IgD-negative memory B cell (primary cell): ENCODE measurements around the gene ZBTB4. TPM values are rescaled to one million over a fixed set of nuclear protein-coding genes. Genes with fewer than 3 reads are reported as not detected.

Experiments used
- H3K27ac Mint-ChIP-seq, 3 donors: one replicate each; pipeline ENCODE4 v1.8.0; 2020 to 2022; ENCODE audit warnings: mild to moderate bottlenecking in 3 of 3, mixed read lengths in 3 of 3, moderate library complexity in 1 of 3
- H3K27me3 Mint-ChIP-seq: one replicate; pipeline ENCODE4 v1.8.0; 2021; ENCODE audit warnings: mixed read lengths
- H3K36me3 Mint-ChIP-seq: one replicate; pipeline ENCODE4 v1.8.0; 2020; ENCODE audit warnings: mild to moderate bottlenecking, mixed read lengths
- H3K4me1 Mint-ChIP-seq, 3 donors: one replicate each; pipeline ENCODE4 v1.8.0; 2020 to 2022; ENCODE audit warnings: mixed read lengths in 3 of 3, mild to moderate bottlenecking in 1 of 3
- H3K4me3 Mint-ChIP-seq, 4 donors: one replicate each; pipeline ENCODE4 v1.8.0; 2020 to 2022; ENCODE audit warnings: mild to moderate bottlenecking in 4 of 4, mixed read lengths in 4 of 4, moderate library complexity in 3 of 4
- H3K9me3 Mint-ChIP-seq, 3 donors: one replicate each; pipeline ENCODE4 v1.8.0; 2020 to 2021; ENCODE audit warnings: mixed read lengths in 3 of 3, mild to moderate bottlenecking in 1 of 3
- polyA plus RNA-seq: library from polyadenylated mRNA; unstranded; fragments of 300-500 nt; fragmentation: Illumina TruSeq; gene quantifications from one replicate; pipeline ENCODE4 v1.2.3, GENCODE V29; 2021

ZBTB4 gene
- polyA plus RNA-seq, 1 donor from 2014 or later, result 15.9 TPM

DNA sequence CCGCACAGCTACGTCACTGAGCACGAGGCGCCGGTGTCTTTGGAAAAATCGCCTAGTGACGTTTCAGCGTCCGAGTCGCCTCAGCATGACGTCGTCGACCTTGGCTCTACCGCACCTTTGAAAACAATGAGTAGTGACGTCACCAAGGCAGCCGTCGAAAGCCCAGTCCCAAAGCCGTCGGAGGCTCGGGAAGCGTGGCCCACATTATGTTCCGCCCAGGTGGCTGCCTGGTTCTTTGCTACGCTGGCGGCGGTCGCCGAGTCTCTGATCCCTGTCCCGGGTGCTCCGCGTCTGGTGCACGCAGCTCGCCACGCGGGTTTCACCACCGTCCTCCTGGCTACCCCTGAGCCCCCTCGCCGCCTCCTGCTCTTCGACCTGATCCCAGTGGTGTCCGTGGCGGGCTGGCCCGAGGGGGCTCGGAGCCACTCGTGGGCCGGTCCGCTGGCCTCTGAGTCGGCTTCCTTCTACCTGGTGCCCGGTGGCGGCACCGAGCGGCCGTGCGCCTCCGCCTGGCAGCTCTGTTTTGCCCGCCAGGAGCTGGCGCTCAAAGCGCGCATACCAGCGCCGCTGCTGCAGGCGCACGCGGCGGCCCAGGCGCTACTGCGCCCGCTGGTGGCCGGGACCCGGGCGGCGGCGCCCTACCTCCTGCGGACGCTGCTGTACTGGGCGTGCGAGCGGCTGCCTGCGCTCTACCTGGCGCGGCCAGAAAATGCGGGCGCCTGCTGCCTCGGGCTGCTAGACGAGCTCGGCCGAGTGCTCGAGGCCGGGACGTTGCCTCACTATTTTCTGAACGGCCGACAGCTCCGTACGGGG lies 42.7 kb downstream of the ZBTB4 start:
- Mint-ChIP-seq H3K36me3 (peaks cover 4% of the 10 kb centered on the region), H3K4me1 (peaks cover 18 to 30% (median 21%) of the 10 kb centered on the region in 3 donors), H3K4me3 (peak overlapping the region; percentile 88 to 95 (median 94))

DNA sequence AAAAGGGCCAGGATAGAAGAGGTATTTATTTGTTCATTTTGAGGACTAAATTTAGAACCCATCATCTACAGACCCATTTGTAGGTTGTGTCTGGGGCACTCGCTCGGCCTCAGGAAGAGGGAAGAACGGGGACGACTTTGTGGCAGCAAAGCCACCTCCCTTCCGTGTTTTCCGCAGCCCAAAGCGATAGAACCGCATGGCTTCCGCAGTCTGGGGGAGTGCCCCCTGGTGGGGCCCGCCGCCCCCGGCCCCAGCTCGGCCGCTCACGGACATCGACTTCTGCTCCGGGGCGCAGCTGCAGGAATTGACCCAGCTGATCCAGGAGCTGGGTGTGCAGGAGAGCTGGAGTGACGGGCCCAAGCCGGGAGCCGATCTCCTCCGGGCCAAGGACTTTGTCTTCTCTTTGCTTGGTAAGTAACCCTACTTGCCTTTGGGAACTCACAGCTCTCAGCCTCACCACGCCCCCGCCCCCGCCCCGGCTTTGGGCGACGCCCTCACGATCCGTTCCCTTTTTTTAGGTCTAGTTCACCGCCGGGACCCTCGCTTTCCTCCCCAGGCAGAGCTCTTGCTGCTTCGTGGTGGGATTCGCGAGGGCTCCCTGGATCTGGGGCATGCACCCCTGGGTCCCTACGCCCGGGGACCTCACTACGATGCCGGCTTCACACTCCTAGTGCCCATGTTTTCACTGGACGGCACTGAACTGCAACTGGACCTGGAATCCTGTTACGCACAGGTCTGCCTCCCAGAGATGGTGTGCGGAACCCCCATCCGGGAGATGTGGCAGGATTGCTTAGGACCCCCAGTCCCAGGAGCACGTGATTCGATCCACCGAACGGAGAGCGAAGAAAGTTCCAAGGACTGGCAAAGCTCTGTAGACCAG lies 43.5 kb downstream of the ZBTB4 start:
- peak overlapping the region; percentile 84 to 98 (median 93) for H3K27ac Mint-ChIP-seq
- H3K4me3 Mint-ChIP-seq, result peak overlapping the region; percentile 88 to 95 (median 94)
- peaks cover 25% of the 10 kb centered on the region for H3K27me3 Mint-ChIP-seq
- H3K4me1 Mint-ChIP-seq, result peaks cover 18 to 30% (median 21%) of the 10 kb centered on the region in 3 donors
- H3K9me3 Mint-ChIP-seq, result no peaks in the 10 kb centered on the region
- peaks cover 4% of the 10 kb centered on the region for H3K36me3 Mint-ChIP-seq

More for the DNA sequence above, 42.7 kb downstream of the ZBTB4 start:
- Mint-ChIP-seq H3K27ac (peak overlapping the region; percentile 84 to 98 (median 93)), H3K27me3 (peaks cover 29% of the 10 kb centered on the region), H3K9me3 (no peaks in the 10 kb centered on the region)

DNA sequence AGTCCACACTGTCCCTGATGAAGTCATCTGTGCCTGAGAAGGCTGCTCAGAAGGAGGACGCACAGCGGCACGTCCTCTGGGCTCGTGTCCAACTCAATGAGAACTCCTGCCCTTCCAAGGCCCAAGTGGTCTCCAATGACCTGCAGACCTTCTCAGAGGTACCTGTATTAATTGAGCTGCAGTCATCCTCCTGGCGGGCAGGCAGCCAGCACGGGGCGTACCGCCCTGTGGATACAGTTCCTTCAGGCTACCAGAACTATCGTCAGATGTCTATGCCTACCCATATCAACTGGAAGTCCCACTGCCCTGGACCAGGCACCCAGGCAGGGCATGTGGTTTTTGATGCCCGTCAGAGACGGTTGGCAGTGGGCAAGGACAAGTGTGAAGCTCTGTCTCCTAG lies 47.1 kb downstream of the ZBTB4 start:
- H3K27ac Mint-ChIP-seq, result no peak overlapping the region
- H3K4me3 Mint-ChIP-seq, result peak overlapping the region in 1 of 4 donors; percentile 62

DNA sequence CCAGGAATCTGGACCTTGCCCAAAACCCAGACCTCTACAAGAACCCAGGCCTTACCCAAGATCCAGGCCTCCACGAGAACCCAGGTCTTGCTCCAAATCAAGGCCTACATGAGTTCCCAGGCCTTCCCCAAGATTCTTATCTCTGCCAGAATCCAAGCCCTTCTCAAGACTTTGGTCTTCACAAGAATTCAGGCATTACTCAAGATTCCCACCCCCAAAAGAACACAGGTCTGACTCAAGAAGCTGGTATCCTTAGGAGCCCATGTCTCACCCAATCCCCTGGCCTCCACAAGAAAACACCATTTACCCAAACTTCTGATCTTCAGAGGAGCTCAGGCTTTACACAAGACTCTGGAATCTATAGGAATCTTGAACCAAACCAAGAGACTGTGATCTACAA lies 48.2 kb downstream of the ZBTB4 start:
- Mint-ChIP-seq H3K27me3 (peaks cover under 1% of the 10 kb centered on the region), H3K27ac (peak overlapping the region in 1 of 3 donors; percentile 12), H3K9me3 (no peaks in the 10 kb centered on the region), H3K4me1 (peaks cover 0 to 7% (median 7%) of the 10 kb centered on the region in 3 donors), H3K4me3 (no peak overlapping the region), H3K36me3 (no peaks in the 10 kb centered on the region)

More for the DNA sequence above, 47.1 kb downstream of the ZBTB4 start:
- Mint-ChIP-seq H3K36me3 (no peaks in the 10 kb centered on the region), H3K27me3 (no peaks in the 10 kb centered on the region), H3K4me1 (peaks cover 0 to 11% (median 9%) of the 10 kb centered on the region in 3 donors), H3K9me3 (no peaks in the 10 kb centered on the region)

DNA sequence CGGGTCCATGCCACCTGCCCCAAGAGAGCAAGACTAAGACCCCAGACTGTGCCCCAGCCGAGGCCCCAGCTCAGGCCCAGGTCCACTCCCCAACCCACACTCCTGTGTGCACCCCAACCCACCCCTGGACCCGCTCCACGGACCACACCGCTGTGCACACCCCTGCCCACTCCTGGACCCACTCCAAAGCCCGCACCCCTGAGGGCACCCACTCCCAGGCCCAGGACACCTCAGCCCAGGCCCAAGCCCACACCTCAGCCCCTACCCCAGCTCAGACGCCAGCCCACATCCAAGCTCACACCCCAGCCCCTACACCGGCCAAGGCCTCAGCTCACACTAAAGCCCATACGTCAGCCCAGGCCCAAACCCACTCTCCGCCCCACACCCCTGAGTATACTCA lies 49.7 kb downstream of the ZBTB4 start:
- H3K4me3 Mint-ChIP-seq, result no peak overlapping the region
- H3K27me3 Mint-ChIP-seq, result peaks cover 3% of the 10 kb centered on the region
- no peaks in the 10 kb centered on the region for H3K9me3 Mint-ChIP-seq
- H3K4me1 Mint-ChIP-seq, result no peaks in the 10 kb centered on the region
- no peaks in the 10 kb centered on the region for H3K36me3 Mint-ChIP-seq
- H3K27ac Mint-ChIP-seq, result no peak overlapping the region

DNA sequence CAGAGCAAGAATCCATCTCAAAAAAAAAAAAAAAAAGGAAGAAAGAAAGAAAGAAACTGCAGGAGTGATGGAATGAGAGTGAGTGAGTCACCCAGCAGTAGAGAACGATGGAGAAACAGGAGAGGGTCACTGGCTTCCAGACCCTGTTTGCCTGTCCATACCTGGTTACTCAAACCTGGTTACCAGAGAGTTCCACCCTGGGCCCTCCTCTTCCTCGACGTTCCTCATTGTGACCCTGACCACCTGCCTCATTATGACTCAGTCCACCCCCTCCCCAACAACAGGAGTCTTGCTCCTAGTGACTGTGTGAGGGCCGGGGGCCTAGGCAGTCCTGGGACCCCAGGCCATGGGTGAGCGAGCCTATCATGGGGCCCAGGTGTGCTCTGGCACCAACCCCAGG lies 50.9 kb downstream of the ZBTB4 start, which contains the start of gene SPEM3:
TSS of gene SPEM3 (plus strand) at position 301 of the 400 bp plus-strand sequence. CDS start at position 347, 46 bp downstream.
- no peak within 1 kb of the TSS for H3K27ac Mint-ChIP-seq
- H3K9me3 Mint-ChIP-seq, result no peaks in the 10 kb centered on the region
- no peaks in the 10 kb centered on the region for H3K36me3 Mint-ChIP-seq

DNA sequence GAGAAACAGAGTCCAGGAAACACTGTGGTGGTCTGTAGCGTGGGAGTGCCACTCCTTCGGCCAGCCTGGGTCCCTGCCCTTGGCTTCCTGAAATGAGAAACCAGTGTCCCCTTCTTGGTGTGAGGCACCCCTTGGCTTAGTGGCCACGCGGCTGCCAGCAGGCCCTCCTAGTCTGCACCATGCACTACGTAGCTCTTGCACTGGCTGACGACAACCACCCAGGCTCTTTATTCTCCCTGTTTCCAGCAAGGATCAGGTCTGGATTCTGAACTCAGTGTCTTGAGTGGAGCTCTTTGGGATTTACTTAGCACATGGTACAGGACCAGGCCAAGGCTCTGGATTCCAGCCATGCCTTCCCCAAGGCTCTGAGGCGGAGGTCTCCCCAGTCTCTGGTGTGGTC lies 51.9 kb downstream of the ZBTB4 start:
- Mint-ChIP-seq H3K27ac (no peak overlapping the region), H3K4me1 (no peaks in the 10 kb centered on the region), H3K4me3 (no peak overlapping the region), H3K36me3 (no peaks in the 10 kb centered on the region), H3K27me3 (peaks cover 3% of the 10 kb centered on the region), H3K9me3 (no peaks in the 10 kb centered on the region)

More for the DNA sequence above, 50.9 kb downstream of the ZBTB4 start, which contains the start of gene SPEM3:
- peaks cover 3% of the 10 kb centered on the region for H3K27me3 Mint-ChIP-seq
- no peaks in the 10 kb centered on the region for H3K4me1 Mint-ChIP-seq
- H3K4me3 Mint-ChIP-seq, result no peak within 1 kb of the TSS

DNA sequence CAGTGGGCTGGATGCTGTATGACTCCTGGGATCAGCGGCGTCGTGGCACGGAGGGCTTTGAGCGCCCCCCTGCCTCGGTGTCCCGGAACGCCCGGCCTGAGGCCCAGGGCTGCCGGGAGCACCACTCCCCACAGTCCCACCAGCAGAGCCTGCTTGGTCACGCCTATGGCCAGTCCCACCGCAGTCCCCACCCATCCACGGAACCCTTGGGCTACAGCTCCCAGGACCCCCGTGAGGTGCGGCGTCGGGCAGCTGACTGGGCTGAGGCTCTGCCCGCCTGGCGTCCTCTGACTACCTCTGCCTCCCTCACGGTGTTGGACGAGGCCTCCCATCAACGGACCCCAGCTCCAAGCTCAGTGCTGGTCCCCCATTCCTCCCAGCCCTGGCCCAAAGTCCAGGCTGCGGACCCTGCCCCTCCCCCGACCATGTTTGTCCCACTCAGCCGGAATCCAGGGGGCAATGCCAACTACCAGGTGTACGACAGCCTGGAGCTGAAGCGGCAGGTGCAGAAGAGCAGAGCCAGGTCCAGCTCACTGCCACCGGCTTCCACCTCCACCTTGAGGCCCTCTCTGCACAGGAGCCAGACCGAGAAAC lies 52.4 kb downstream of the ZBTB4 start:
- no peaks in the 10 kb centered on the region for H3K36me3 Mint-ChIP-seq
- H3K4me3 Mint-ChIP-seq, result no peak overlapping the region
- H3K9me3 Mint-ChIP-seq, result no peaks in the 10 kb centered on the region
- no peaks in the 10 kb centered on the region for H3K4me1 Mint-ChIP-seq
- H3K27me3 Mint-ChIP-seq, result peaks cover 3% of the 10 kb centered on the region
- no peak overlapping the region for H3K27ac Mint-ChIP-seq

DNA sequence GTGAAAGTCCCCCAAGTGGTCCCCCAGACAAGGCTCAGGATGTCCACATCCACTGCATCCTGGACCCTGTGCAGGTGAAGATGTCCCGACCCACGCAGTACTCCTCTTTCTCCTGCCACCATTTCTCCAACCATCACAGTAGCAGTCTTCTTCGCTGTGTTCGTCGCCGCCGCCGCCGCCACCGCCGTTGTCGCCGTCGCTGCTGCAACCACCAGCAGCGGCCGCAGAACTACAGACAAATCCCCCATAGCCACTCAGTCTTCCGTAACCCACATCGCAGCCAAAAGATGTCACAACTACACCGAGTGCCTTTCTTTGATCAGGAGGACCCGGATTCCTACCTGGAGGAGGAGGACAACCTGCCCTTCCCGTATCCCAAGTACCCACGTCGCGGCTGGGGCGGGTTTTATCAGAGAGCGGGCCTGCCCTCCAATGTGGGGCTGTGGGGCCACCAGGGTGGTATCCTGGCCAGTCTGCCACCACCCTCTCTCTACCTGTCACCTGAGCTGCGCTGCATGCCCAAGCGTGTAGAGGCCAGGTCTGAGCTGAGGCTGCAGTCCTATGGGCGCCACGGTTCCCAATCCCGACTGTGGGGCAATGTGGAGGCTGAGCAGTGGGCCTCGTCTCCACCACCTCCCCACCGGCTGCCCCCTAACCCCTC lies 53.1 kb downstream of the ZBTB4 start:
- Mint-ChIP-seq H3K27me3 (peaks cover 3% of the 10 kb centered on the region), H3K27ac (peak overlapping the region in 1 of 3 donors; percentile 62), H3K4me1 (no peaks in the 10 kb centered on the region), H3K9me3 (no peaks in the 10 kb centered on the region), H3K36me3 (no peaks in the 10 kb centered on the region), H3K4me3 (no peak overlapping the region)

DNA sequence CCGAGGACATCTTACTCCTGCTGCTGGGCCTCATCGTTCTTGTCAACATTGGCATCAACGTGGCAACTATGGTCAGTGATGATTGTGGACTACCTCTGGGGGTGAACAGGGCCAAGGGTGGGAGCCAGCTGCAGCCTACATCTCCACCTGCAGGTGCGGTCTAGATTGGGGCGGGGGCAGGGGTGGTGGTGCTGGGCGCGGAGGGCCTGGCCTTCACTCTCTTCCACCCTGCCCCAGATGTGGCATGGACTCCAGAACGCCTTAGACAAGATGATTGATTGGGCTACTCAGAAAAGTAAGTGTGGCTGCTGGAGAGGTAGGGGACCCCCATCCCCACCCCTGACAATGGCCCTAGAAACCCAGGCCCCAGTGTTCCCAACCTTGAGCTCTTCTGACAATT lies 53.7 kb downstream of the ZBTB4 start:
- Mint-ChIP-seq H3K27ac (peak overlapping the region in 1 of 3 donors; percentile 62), H3K4me3 (no peak overlapping the region)

DNA sequence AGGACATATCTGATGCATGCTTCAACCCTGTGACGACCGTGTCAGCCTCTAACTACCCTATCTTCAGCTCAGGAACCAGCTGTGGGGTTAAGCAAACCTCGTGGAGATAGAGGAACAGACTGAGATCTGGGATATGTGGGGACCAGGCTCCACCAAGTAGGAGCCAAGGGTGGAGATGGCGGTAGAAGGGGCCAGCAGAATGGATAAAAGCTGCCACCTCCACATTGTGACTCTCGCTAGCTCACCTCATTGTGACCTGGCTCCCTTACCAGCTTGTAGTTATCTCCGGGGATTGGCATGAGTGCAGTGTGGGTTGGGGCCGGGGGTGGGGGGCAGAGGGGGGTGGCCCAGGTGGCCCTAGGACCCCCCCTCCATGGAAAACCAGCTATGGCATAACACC lies 54.1 kb downstream of the ZBTB4 start, which contains the start of gene SPEM2:
TSS of gene SPEM2 (plus strand) at position 301 of the 400 bp plus-strand sequence. CDS start at position 374, 73 bp downstream.
- Mint-ChIP-seq H3K4me3 (no peak within 1 kb of the TSS), H3K36me3 (no peaks in the 10 kb centered on the region), H3K27ac (peak within 1 kb of the TSS in 1 of 3 donors; percentile 62)

More for the DNA sequence above, 53.7 kb downstream of the ZBTB4 start:
- H3K9me3 Mint-ChIP-seq, result no peaks in the 10 kb centered on the region
- H3K4me1 Mint-ChIP-seq, result no peaks in the 10 kb centered on the region
- H3K36me3 Mint-ChIP-seq, result no peaks in the 10 kb centered on the region
- H3K27me3 Mint-ChIP-seq, result peaks cover 3% of the 10 kb centered on the region

DNA sequence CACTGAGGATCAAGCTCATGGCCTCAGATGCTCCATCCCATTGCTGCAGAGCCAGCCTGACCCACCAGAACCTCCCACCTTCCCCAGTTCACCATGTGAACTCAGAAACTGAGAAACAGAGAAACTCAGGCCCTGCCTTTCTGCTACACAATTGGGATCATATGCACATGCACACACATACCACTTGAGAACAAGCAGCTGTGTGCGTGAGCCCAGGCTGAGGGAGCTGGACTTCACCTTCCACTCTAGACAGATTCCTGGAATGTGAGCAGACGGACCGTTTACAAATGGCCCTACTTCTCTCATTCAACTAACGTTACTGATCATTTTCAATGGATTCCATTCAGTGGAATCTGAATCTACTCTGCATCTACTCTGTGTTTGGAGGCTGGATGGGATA lies 55.8 kb downstream of the ZBTB4 start:
- no peaks in the 10 kb centered on the region for H3K4me1 Mint-ChIP-seq
- H3K9me3 Mint-ChIP-seq, result no peaks in the 10 kb centered on the region
- no peaks in the 10 kb centered on the region for H3K36me3 Mint-ChIP-seq
- no peak overlapping the region for H3K27ac Mint-ChIP-seq
- H3K27me3 Mint-ChIP-seq, result peaks cover 10% of the 10 kb centered on the region
- no peak overlapping the region for H3K4me3 Mint-ChIP-seq

More for the DNA sequence above, 54.1 kb downstream of the ZBTB4 start, which contains the start of gene SPEM2:
- no peaks in the 10 kb centered on the region for H3K9me3 Mint-ChIP-seq
- H3K27me3 Mint-ChIP-seq, result peaks cover 3% of the 10 kb centered on the region
- H3K4me1 Mint-ChIP-seq, result no peaks in the 10 kb centered on the region

DNA sequence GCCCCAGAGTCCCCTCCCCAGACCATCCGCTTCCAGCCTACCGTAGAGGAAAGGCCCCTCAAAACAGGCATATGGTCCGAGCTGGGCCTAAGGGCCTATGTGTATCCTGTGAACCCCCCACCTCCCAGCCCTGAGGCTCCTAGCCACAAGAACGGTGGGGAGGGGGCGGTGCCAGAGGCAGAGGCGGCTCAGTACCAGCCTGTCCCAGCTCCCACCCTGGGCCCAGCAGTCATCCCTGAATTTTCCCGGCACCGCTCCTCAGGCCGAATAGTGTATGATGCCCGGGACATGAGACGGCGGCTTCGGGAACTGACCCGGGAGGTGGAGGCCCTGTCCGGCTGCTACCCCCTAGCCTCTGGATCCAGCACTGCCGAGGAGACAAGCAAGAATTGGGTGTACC lies 58.2 kb downstream of the ZBTB4 start:
- Mint-ChIP-seq H3K9me3 (no peaks in the 10 kb centered on the region), H3K36me3 (no peaks in the 10 kb centered on the region)

More for the DNA sequence above, 58.2 kb downstream of the ZBTB4 start:
- peaks cover 9% of the 10 kb centered on the region for H3K27me3 Mint-ChIP-seq
- no peak overlapping the region for H3K4me3 Mint-ChIP-seq
- H3K27ac Mint-ChIP-seq, result no peak overlapping the region
- no peaks in the 10 kb centered on the region for H3K4me1 Mint-ChIP-seq
